ENCODE measurements around the gene ERVFRD-1. TPM values are rescaled to one million over a fixed set of nuclear protein-coding genes. Genes with fewer than 3 reads are reported as not detected.
A peak's percentile ranks its signal among the peaks of the same experiment; 100 is the strongest.
"Not testable (repeated sequence)": the region's sequence is repeated elsewhere in the genome, so short reads cannot be mapped to it uniquely, and the experiment has no call there.

ERVFRD-1 gene
- total and polyA plus RNA-seq, 2 of the 13 experiments (the other 11 are each of a cell fraction or from before 2014, with no cell fraction given) = not detected

DNA sequence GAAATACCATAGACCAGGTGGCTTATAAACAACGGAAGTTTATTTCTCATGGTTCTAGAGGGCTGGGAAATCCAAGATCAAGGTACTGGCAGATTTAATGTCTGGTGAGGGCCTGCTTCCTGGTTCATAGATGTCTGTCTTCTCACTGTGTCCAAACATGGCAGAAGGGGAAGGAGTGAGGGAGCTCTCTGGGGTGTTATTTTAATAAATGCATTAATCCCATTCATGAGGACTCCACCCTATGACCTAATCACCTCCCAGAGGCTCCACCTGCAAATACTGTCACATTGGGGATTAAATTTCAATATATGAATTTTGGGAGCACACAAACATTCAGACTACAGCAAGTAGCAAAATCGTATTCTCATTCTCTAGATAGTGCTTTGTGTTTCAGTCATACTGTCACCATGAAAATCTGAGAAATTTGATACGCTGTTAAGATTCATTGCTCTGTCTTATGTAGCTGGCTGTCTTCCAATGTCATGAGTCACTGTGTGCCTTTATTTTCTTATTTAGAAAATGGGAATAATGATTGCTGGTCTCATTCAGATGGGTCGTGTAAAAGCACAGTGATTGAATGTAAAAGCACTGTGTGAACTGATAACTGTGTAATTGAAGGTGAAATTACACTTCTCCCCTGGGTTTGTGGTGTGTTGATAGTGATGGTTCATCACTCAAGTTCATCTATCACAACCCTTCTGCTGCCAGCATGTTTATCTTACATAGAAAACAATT is 8.9 kb upstream of the ERVFRD-1 start:
- Histone ChIP-seq H3K79me2 (ENCODE audit: insufficient read depth, low read length) (peaks cover 64% of the 10 kb centered on the region), H4K20me1 (ENCODE audit: insufficient read depth, low read length) (no peaks in the 10 kb centered on the region; the same call in 1 of the 2 replicates), H3K36me3 (replicated peaks in 1 of 2; ENCODE audit: control insufficient read depth in 1 of 2, insufficient read depth in 2 of 2, low read length in 2 of 2) (no peaks in the 10 kb centered on the region), H3K27ac (ENCODE audit: extremely low read length, insufficient read depth, low read length) (no peak overlapping the region), H3K9me3 (ENCODE audit: low read length) (no peaks in the 10 kb centered on the region), H3K4me3 (replicated peaks in 1 of 3; ENCODE audit: insufficient read depth in 1 of 3, low read depth in 2 of 3, low read length in 3 of 3) (no peak overlapping the region), H2AFZ (ENCODE audit: low read length) (no peak overlapping the region), H3K4me2 (ENCODE audit: low read depth, low read length) (no peak overlapping the region), H3K9ac (ENCODE audit: insufficient read depth, low read depth, low read length) (no peak overlapping the region), H3K27me3 (ENCODE audit: control insufficient read depth in 1 of 2, insufficient read depth in 2 of 2, low read length in 2 of 2) (no peaks in the 10 kb centered on the region), H3K4me1 (ENCODE audit: insufficient read depth, low read length) (peaks cover 32% of the 10 kb centered on the region)
- DNase-seq (ENCODE audit: low spot score) (no peak), ATAC-seq (no peak), FAIRE-seq (no peak)
- CTCF ChIA-PET (ENCODE audit: low intra/inter-chr PET ratio, low total read pairs) = no interaction called here
- intact Hi-C loops (cut with micrococcal nuclease; ENCODE audit: unreplicated experiment) (no loop called here), in situ Hi-C loops (cut with HindIII; ENCODE audit: extremely low pct_ligation_motif_present, low pct_unique_long_range_greater_than_20kb) (no loop called here)
- no peak for TF ChIP-seq MEIS1 (CRISPR knock-in tag; IDR thresholded peaks at IDR 0.05; ENCODE audit: borderline replicate concordance)
- TF ChIP-seq REL (CRISPR knock-in tag; conservative IDR thresholded peaks at IDR 0.05) = no peak
- no peak for TF ChIP-seq TP53 (CRISPR knock-in tag; conservative IDR thresholded peaks at IDR 0.05)
- no peak for TF ChIP-seq KDM5A (IDR thresholded peaks at IDR 0.05; ENCODE audit: borderline replicate concordance, low read length)
- POLR2A ChIA-PET = no interaction called here
- 96% methylated on average over 4 of the region's 4 CpGs for WGBS (ENCODE audit: low lambda C conversion rate)
- BruUV-seq (replicated peaks) = no TSS peak

DNA sequence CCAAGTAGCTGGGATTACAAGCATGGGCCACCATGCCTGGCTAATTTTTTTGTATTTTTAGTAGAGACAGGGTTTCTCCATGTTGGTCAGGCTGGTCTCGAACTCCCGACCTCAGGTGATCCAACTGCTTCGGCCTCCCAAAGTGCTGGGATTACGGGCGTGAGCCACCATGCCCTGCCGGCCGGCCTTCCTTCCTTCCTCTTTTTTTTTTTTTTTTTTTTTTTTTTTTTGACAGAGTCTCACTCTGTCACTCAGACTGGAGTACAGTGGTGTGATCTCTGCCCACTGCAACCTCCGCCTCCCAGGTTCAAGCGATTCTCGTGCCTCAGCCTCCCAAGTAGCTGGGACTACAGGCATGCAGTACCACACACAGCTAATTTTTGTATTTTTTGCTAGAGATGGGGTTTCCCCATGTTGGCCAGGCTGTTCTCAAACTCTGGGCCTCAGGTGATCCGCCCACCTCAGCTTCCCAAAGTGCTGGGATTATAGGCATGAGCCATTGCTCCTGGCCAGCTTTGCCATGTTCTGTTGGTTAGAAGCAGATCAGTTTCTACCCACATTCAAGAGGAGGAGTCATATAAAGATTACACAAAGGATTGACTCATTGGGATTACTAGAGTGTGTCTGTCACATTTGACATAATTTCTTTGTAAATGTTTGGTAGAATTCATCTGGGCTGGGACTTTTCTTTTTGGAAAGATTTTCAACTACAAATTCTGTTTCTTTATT is 4.4 kb upstream of the ERVFRD-1 start:
- H3K27me3 ChIP-seq (ENCODE audit: control insufficient read depth in 1 of 2, insufficient read depth in 2 of 2, low read length in 2 of 2); intact Hi-C loops (cut with micrococcal nuclease; ENCODE audit: unreplicated experiment); H3K9me3 ChIP-seq (ENCODE audit: low read length); H3K4me3 ChIP-seq (replicated peaks in 1 of 3; ENCODE audit: insufficient read depth in 1 of 3, low read depth in 2 of 3, low read length in 3 of 3); in situ Hi-C loops (cut with HindIII; ENCODE audit: extremely low pct_ligation_motif_present, low pct_unique_long_range_greater_than_20kb); FAIRE-seq; H3K4me2 ChIP-seq (ENCODE audit: low read depth, low read length); H4K20me1 ChIP-seq (ENCODE audit: insufficient read depth, low read length); H3K9ac ChIP-seq (ENCODE audit: insufficient read depth, low read depth, low read length); POLR2A ChIA-PET; H2AFZ ChIP-seq (ENCODE audit: low read length); CTCF ChIA-PET (ENCODE audit: low intra/inter-chr PET ratio, low total read pairs); BruUV-seq (replicated peaks); H3K36me3 ChIP-seq (replicated peaks in 1 of 2; ENCODE audit: control insufficient read depth in 1 of 2, insufficient read depth in 2 of 2, low read length in 2 of 2); H3K27ac ChIP-seq (ENCODE audit: extremely low read length, insufficient read depth, low read length): not testable (repeated sequence)
- DNase-seq (ENCODE audit: low spot score) = peak; percentile 26
- H3K4me1 ChIP-seq (ENCODE audit: insufficient read depth, low read length) = peaks cover 21% of the 10 kb centered on the region
- peak; percentile 67 for ATAC-seq
- H3K79me2 ChIP-seq (ENCODE audit: insufficient read depth, low read length) = peaks cover 72% of the 10 kb centered on the region
- TF ChIP-seq, protein P1, sequence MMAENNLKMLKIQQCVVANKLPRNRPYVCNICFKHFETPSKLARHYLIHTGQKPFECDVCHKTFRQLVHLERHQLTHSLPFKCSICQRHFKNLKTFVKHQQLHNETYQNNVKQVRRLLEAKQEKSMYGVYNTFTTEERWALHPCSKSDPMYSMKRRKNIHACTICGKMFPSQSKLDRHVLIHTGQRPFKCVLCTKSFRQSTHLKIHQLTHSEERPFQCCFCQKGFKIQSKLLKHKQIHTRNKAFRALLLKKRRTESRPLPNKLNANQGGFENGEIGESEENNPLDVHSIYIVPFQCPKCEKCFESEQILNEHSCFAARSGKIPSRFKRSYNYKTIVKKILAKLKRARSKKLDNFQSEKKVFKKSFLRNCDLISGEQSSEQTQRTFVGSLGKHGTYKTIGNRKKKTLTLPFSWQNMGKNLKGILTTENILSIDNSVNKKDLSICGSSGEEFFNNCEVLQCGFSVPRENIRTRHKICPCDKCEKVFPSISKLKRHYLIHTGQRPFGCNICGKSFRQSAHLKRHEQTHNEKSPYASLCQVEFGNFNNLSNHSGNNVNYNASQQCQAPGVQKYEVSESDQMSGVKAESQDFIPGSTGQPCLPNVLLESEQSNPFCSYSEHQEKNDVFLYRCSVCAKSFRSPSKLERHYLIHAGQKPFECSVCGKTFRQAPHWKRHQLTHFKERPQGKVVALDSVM (CRISPR knock-in tag; IDR thresholded peaks at IDR 0.05) = 0 out of 2 replicates have a peak, but pooled peaks have one; percentile 31
- WGBS (ENCODE audit: low lambda C conversion rate) = 96% methylated on average over 11 of the region's 11 CpGs

All from HepG2 (cell line).